GM12878 (cell line): ENCODE data around the gene REEP2. TPM values are rescaled to one million over a fixed set of nuclear protein-coding genes. Genes with fewer than 3 reads are reported as not detected.

ENCODE experiments used
- ATAC-seq: fragments of 200-7000 bp; cut with Tn5 transposase; 3 replicates; pipeline ENCODE4 v1.9.1; 2020; ENCODE audit warnings: mild to moderate bottlenecking, moderate library complexity
- BruUV-seq: library from RNA; stranded (reverse); fragments of 400-500 nt; replicated peaks from 2 replicates; lab custom pipeline; 2021; lab: Mats Ljungman, UMichigan
- CTCF ChIA-PET: fragments of 300-600 bp; sonication (Branson Sonifier 250); formaldehyde crosslinking; extraction: SDS; loops from one replicate; lab custom pipeline; 2021; ENCODE audit warnings: inconsistent platforms; lab: Yijun Ruan, JAX
- POLR2A ChIA-PET: fragments of 350-600 bp; formaldehyde crosslinking; extraction: SDS; loops from one replicate; lab custom pipeline; 2021; ENCODE audit warnings: inconsistent platforms; lab: Charles Lee
- RAD21 ChIA-PET: fragments of 300-600 bp; sonication (Branson Sonifier 250); formaldehyde crosslinking; loops from one replicate; lab custom pipeline; 2023; ENCODE audit warnings: antibody characterized with exemption; ENCODE audit not compliant: unreplicated experiment; lab: Charles Lee
- SMC1A ChIA-PET: fragments of 300-600 bp; sonication (Branson Sonifier 250); formaldehyde crosslinking; loops from one replicate; lab custom pipeline; 2023; ENCODE audit not compliant: unreplicated experiment, uncharacterized antibody; lab: Charles Lee
- DNase-seq: peaks from one replicate; pipeline ENCODE4 v3.0.0-alpha.2; 2011; ENCODE audit warnings: low read depth, low spot score
- FAIRE-seq: peaks from 3 replicates; lab custom pipeline; 2011; peaks lifted over from hg19 to GRCh38; lab: Jason Lieb, UNC
- H2AFZ ChIP-seq: 2 replicates; pipeline ENCODE4 v1.6.0; 2011; ENCODE audit warnings: low read depth, low read length, control low read depth; ENCODE audit not compliant: control insufficient read depth
- H3K27ac ChIP-seq: 2 replicates; pipeline ENCODE4 v1.5.1; 2011; ENCODE audit warnings: control low read depth; ENCODE audit not compliant: control insufficient read depth, insufficient read depth
- H3K27me3 ChIP-seq, 2 experiments: replicated peaks in 1 of 2; 2 replicates each; pipeline versions ENCODE4 v1.6.0 to v1.6.1; 2011; ENCODE audit warnings: low read length in 1 of 2; ENCODE audit not compliant: control insufficient read depth in 2 of 2, insufficient read depth in 2 of 2
- H3K36me3 ChIP-seq, 2 experiments: 2 replicates each; pipeline ENCODE4 v1.5.1; 2011; ENCODE audit warnings: low read length in 1 of 2; ENCODE audit not compliant: control insufficient read depth in 2 of 2, insufficient read depth in 2 of 2
- H3K4me1 ChIP-seq: 2 replicates; pipeline ENCODE4 v1.6.1; 2011; ENCODE audit warnings: mild to moderate bottlenecking, low read length, moderate library complexity, mixed read lengths; ENCODE audit not compliant: control insufficient read depth, insufficient read depth
- H3K4me2 ChIP-seq: 2 replicates; pipeline ENCODE4 v1.6.0; 2011; ENCODE audit warnings: control low read depth; ENCODE audit not compliant: control insufficient read depth, insufficient read depth
- H3K4me3 ChIP-seq: fragments of 200-600 bp; sonication (generic); 2 replicates; pipeline ENCODE4 v1.5.1; 2016
- H3K79me2 ChIP-seq: 2 replicates; pipeline ENCODE4 v1.6.0; 2011; ENCODE audit warnings: low read length; ENCODE audit not compliant: control insufficient read depth, insufficient read depth
- H3K9ac ChIP-seq: 2 replicates; pipeline ENCODE4 v1.8.0; 2011; ENCODE audit warnings: low read length, control low read depth, mixed read lengths; ENCODE audit not compliant: control insufficient read depth, insufficient read depth
- H3K9me3 ChIP-seq: replicated peaks from 3 replicates; pipeline ENCODE4 v1.5.1; 2011; ENCODE audit warnings: mild to moderate bottlenecking, low read length; ENCODE audit not compliant: control insufficient read depth, insufficient read depth
- H4K20me1 ChIP-seq: 2 replicates; pipeline ENCODE4 v1.6.0; 2011; ENCODE audit not compliant: control insufficient read depth, insufficient read depth
- ATF7 ChIP-seq: fragments of 450-650 bp; IDR thresholded peaks from 2 replicates; pipeline ENCODE4 v1.6.1; 2016; ENCODE audit warnings: low read depth, mild to moderate bottlenecking
- BHLHE40 ChIP-seq, 2 experiments: fragments of 450-650 bp in 1 of 2; IDR thresholded peaks; 2 replicates each; pipeline ENCODE4 v1.6.1; 2011 to 2017; ENCODE audit warnings: low read depth in 2 of 2, borderline replicate concordance in 1 of 2, improper control_type of control experiment in 1 of 2, low read length in 1 of 2, mild to moderate bottlenecking in 1 of 2
- CREB1 ChIP-seq: IDR thresholded peaks from 2 replicates; pipeline ENCODE4 v1.6.1; 2012; ENCODE audit warnings: low read depth, mild to moderate bottlenecking, inconsistent platforms
- CREM ChIP-seq: IDR thresholded peaks from 2 replicates; pipeline ENCODE4 v1.6.1; 2014; ENCODE audit warnings: antibody characterized with exemption, low read depth
- EP300 ChIP-seq, 2 experiments: fragments of 150-350 bp in 1 of 2; IDR thresholded peaks; 2 replicates each; pipeline ENCODE4 v1.6.1; 2011 to 2012; ENCODE audit warnings: low read depth in 2 of 2, low read length in 2 of 2, borderline replicate concordance in 1 of 2, improper control_type of control experiment in 1 of 2, inconsistent platforms in 1 of 2; ENCODE audit not compliant: control insufficient read depth in 1 of 2
- IKZF2 ChIP-seq, 2 experiments: fragments of 450-650 bp; IDR thresholded peaks; 2 replicates each; pipeline ENCODE4 v1.6.1; 2017; ENCODE audit warnings: mild to moderate bottlenecking in 2 of 2, moderate library complexity in 2 of 2
- IRF5 ChIP-seq: fragments of 450-650 bp; IDR thresholded peaks from 2 replicates; pipeline ENCODE4 v1.6.1; 2017; ENCODE audit warnings: borderline replicate concordance
- MEF2B ChIP-seq: fragments of 450-650 bp; IDR thresholded peaks from 2 replicates; pipeline ENCODE4 v1.6.1; 2018; ENCODE audit warnings: mild to moderate bottlenecking, moderate library complexity; ENCODE audit not compliant: partially characterized antibody, poor library complexity, severe bottlenecking
- MXI1 ChIP-seq: fragments of 150-350 bp; IDR thresholded peaks from 2 replicates; pipeline ENCODE4 v1.6.1; 2011; ENCODE audit warnings: low read depth, mild to moderate bottlenecking, inconsistent platforms, low read length, improper control_type of control experiment
- NR2C2 ChIP-seq: IDR thresholded peaks from 2 replicates; pipeline ENCODE4 v1.6.1; 2011; ENCODE audit warnings: borderline replicate concordance, low read depth; ENCODE audit not compliant: control insufficient read depth, insufficient read length
- PKNOX1 ChIP-seq: fragments of 450-650 bp; IDR thresholded peaks from 2 replicates; pipeline ENCODE4 v1.6.1; 2016; ENCODE audit warnings: mild to moderate bottlenecking
- RAD21 ChIP-seq: IDR thresholded peaks from 2 replicates; pipeline ENCODE4 v1.6.1; 2011; ENCODE audit warnings: mild to moderate bottlenecking, low read depth, low read length, moderate library complexity; ENCODE audit not compliant: insufficient read depth
- RUNX3 ChIP-seq: IDR thresholded peaks from 2 replicates; pipeline ENCODE4 v1.6.1; 2012; ENCODE audit warnings: low read length, inconsistent platforms
- SPI1 ChIP-seq: IDR thresholded peaks from 2 replicates; pipeline ENCODE4 v1.6.1; 2011; ENCODE audit warnings: low read depth, mild to moderate bottlenecking, low read length, moderate library complexity, borderline replicate concordance; ENCODE audit not compliant: insufficient read depth
- ZBTB33 ChIP-seq: fragments of 450-650 bp; IDR thresholded peaks from 2 replicates; pipeline ENCODE4 v1.6.1; 2017; ENCODE audit warnings: mild to moderate bottlenecking
- ZNF384 ChIP-seq: IDR thresholded peaks from 2 replicates; pipeline ENCODE4 v1.6.1; 2012; ENCODE audit warnings: low read depth, mild to moderate bottlenecking, low read length, improper control_type of control experiment, borderline replicate concordance
- ZSCAN29 ChIP-seq: fragments of 450-650 bp; IDR thresholded peaks from 2 replicates; pipeline ENCODE4 v1.6.1; 2017; ENCODE audit warnings: mild to moderate bottlenecking, moderate library complexity
- WGBS: methylation state at CpG from one replicate; pipeline ENCODE4 v1.1.6; 2016; ENCODE audit warnings: low lambda C conversion rate; ENCODE audit not compliant: insufficient replicate concordance, insufficient coverage; ENCODE audit errors: missing lambda C conversion rate; 5-methylcytosine and 5-hydroxymethylcytosine counted together
- in situ Hi-C: fragments of 300-500 bp; cut with MboI; formaldehyde crosslinking; loops from 9 replicates; pipeline ENCODE4 v1.14.3; 2018; ENCODE audit warnings: mixed read lengths
- intact Hi-C: fragments of 100-400 bp; cut with micrococcal nuclease; formaldehyde crosslinking; loops from one replicate; pipeline ENCODE4 v1.14.2; 2022; ENCODE audit not compliant: unreplicated experiment
- polyA plus RNA-seq, 11 experiments: library from polyadenylated mRNA; depleted of rRNA in 4 of 11; unstranded in 6 of 11; stranded (reverse) in 5 of 11; fragments of >200 nt; fragmentation: Nextera tagmentation in 4 of 11; fragmentation: Illumina TruSeq in 1 of 11; extraction: Ambion mirVana in 4 of 11; extraction: Trizol in 1 of 11; gene quantifications; 1 replicate in 1 of 11; 2 replicates in 10 of 11; pipeline versions ENCODE4 v1.2.1 to v1.2.3, GENCODE V29; 2011 to 2016; ENCODE audit warnings: inconsistent platforms in 2 of 11, missing spikeins in 2 of 11, low read depth in 1 of 11
- total RNA-seq, 4 experiments: library from RNA; depleted of rRNA in 3 of 4; stranded (reverse); fragments of >200 nt in 3 of 4; fragmentation: Illumina TruSeq in 1 of 4; extraction: Trizol in 1 of 4; gene quantifications; 2 replicates each; pipeline versions ENCODE4 v1.2.1 to v1.2.3, GENCODE V29; 2013 to 2021

REEP2 gene
- total and polyA plus RNA-seq, 10 of the 15 experiments (the other 5 are each of a cell fraction or from before 2014, with no cell fraction given) = 0.10 to 3.1 (median 2.0) TPM

GRCh38 chr5:138459311-138459933 lies 20.6 kb downstream of the REEP2 start:
- WGBS = 22% methylated on average over 11 of the region's 11 CpGs
- ChIA-PET POLR2A (interaction anchor here (1.5 kb wide), 1 partner anchor 84 kb away, joined by 5 read pairs; no protein-coding TSS in a partner anchor), RAD21 (no interaction called here), CTCF (interaction anchor here (6.1 to 9.2 kb wide), 2 partner anchors 9 to 44 kb away, joined by 38 to 71 read pairs; no protein-coding TSS in a partner anchor), SMC1A (interaction anchor here (0.7 kb wide), 1 partner anchor 466 kb away, joined by 3 read pairs; no protein-coding TSS in a partner anchor)
- Histone ChIP-seq H2AFZ (peak overlapping the region; percentile 71), H3K4me2 (no peak overlapping the region; the same call in 1 of the 2 replicates), H3K4me1 (peaks cover 14% of the 10 kb centered on the region), H3K4me3 (no peak overlapping the region), H3K79me2 (no peaks in the 10 kb centered on the region), H3K27me3 (no peaks in the 10 kb centered on the region; a peak in 1 of 4 replicates), H3K9me3 (no peaks in the 10 kb centered on the region), H3K36me3 (no peaks in the 10 kb centered on the region), H3K27ac (no peak overlapping the region), H4K20me1 (no peaks in the 10 kb centered on the region), H3K9ac (no peak overlapping the region)
- no peak for DNase-seq
- no TSS peak for BruUV-seq
- ATAC-seq = peak; percentile 27
- FAIRE-seq = peak; percentile 75
- in situ Hi-C loops = no loop called here
- intact Hi-C loops = no loop called here
- TF ChIP-seq ZNF384 (no peak), ZSCAN29 (no peak), BHLHE40 (IDR thresholded peaks at IDR 0.05; ENCODE audit: borderline replicate concordance in 1 of 2, low read depth in 2 of 2, low read length in 1 of 2) (peak; percentile 80 to 85; a peak in 3 of 4 replicates), CREB1 (peak; percentile 71; the same call in 1 of the 2 replicates), MEF2B (peak; percentile 71), NR2C2 (no peak), SPI1 (no peak), IRF5 (no peak), RAD21 (no peak), ATF7 (peak; percentile 48; the same call in 1 of the 2 replicates), EP300 (IDR thresholded peaks at IDR 0.05; ENCODE audit: borderline replicate concordance in 1 of 2, control insufficient read depth in 1 of 2, low read depth in 2 of 2, low read length in 2 of 2) (0 out of 4 replicates have a peak, but pooled peaks of 1 of the 2 experiments have one; percentile 32), ZBTB33 (no peak), MXI1 (0 out of 2 replicates have a peak, but pooled peaks have one; percentile 16), RUNX3 (peak; percentile 40; the same call in 1 of the 2 replicates), CREM (peak; percentile 60; the same call in 1 of the 2 replicates), PKNOX1 (peak; percentile 20; the same call in 1 of the 2 replicates), IKZF2 (IDR thresholded peaks at IDR 0.05) (peak; percentile 31 to 35; a peak in 2 of 4 replicates)
